ENCODE data around the gene APBA1.

Gene APBA1

DNA sequence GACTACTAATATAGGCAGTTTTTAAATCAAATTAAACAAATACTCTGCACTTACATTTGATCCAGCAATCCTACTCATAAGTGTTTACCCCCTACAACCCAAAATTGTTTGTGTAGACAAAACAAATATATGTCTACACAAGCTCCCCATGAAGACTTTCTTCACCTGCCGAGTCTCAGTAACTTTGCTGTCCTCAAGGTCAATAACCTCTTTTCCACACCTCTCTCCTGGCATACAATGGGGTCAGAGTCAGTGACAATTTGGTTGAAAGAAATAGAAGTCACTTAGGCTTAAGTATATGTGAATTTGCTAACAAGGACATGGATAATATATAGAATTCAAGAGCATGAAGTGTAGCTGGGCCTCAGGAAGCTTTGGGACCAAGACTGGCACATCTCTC, 29.1 kb downstream of the APBA1 start:
- DNase-seq (ENCODE audit: insufficient read length, low spot score), result no peak
- TF ChIP-seq SPI1 (IDR thresholded peaks at IDR 0.05; ENCODE audit: low read depth, low read length), result no peak
- no peak for TF ChIP-seq POU2F2 (IDR thresholded peaks at IDR 0.05; ENCODE audit: low read depth, low read length)
- TF ChIP-seq TAF1 (IDR thresholded peaks at IDR 0.05; ENCODE audit: low read depth, low read length), result no peak
- TF ChIP-seq POLR2A (IDR thresholded peaks at IDR 0.05; ENCODE audit: low read depth, low read length), result no peak
- TF ChIP-seq PAX5 (IDR thresholded peaks at IDR 0.05; ENCODE audit: insufficient read depth, low read length, severe bottlenecking), result no peak
- TF ChIP-seq POLR2AphosphoS5 (IDR thresholded peaks at IDR 0.05; ENCODE audit: low read depth, low read length), result no peak
- no peak for FAIRE-seq

- TF ChIP-seq POU2F2 (IDR thresholded peaks at IDR 0.05; ENCODE audit: low read depth, low read length) (no peak), POLR2A (IDR thresholded peaks at IDR 0.05; ENCODE audit: low read depth, low read length) (no peak), PAX5 (IDR thresholded peaks at IDR 0.05; ENCODE audit: insufficient read depth, low read length, severe bottlenecking) (no peak), SPI1 (IDR thresholded peaks at IDR 0.05; ENCODE audit: low read depth, low read length) (no peak), POLR2AphosphoS5 (IDR thresholded peaks at IDR 0.05; ENCODE audit: low read depth, low read length) (no peak), TAF1 (IDR thresholded peaks at IDR 0.05; ENCODE audit: low read depth, low read length) (no peak)
- DNase-seq (ENCODE audit: insufficient read length, low spot score), result no peak
- FAIRE-seq, result no peak
These were observed 34.4 kb downstream of the APBA1 start for GRCh38 chr9:69637817-69638200.

GRCh38 chr9:69637193-69637816, 34.9 kb downstream of the APBA1 start:
- TF ChIP-seq SPI1 (IDR thresholded peaks at IDR 0.05; ENCODE audit: low read depth, low read length) (no peak), POU2F2 (IDR thresholded peaks at IDR 0.05; ENCODE audit: low read depth, low read length) (no peak), PAX5 (IDR thresholded peaks at IDR 0.05; ENCODE audit: insufficient read depth, low read length, severe bottlenecking) (no peak), POLR2AphosphoS5 (IDR thresholded peaks at IDR 0.05; ENCODE audit: low read depth, low read length) (no peak), POLR2A (IDR thresholded peaks at IDR 0.05; ENCODE audit: low read depth, low read length) (no peak), TAF1 (IDR thresholded peaks at IDR 0.05; ENCODE audit: low read depth, low read length) (no peak)
- DNase-seq (ENCODE audit: insufficient read length, low spot score) (no peak), FAIRE-seq (no peak)

- FAIRE-seq (no peak), DNase-seq (ENCODE audit: insufficient read length, low spot score) (no peak)
- no peak for TF ChIP-seq PAX5 (IDR thresholded peaks at IDR 0.05; ENCODE audit: insufficient read depth, low read length, severe bottlenecking)
- no peak for TF ChIP-seq POLR2A (IDR thresholded peaks at IDR 0.05; ENCODE audit: low read depth, low read length)
- no peak for TF ChIP-seq SPI1 (IDR thresholded peaks at IDR 0.05; ENCODE audit: low read depth, low read length)
- TF ChIP-seq POU2F2 (IDR thresholded peaks at IDR 0.05; ENCODE audit: low read depth, low read length), result no peak
- TF ChIP-seq POLR2AphosphoS5 (IDR thresholded peaks at IDR 0.05; ENCODE audit: low read depth, low read length), result no peak
These were observed 38.5 kb downstream of the APBA1 start for GRCh38 chr9:69633716-69634115.

DNA sequence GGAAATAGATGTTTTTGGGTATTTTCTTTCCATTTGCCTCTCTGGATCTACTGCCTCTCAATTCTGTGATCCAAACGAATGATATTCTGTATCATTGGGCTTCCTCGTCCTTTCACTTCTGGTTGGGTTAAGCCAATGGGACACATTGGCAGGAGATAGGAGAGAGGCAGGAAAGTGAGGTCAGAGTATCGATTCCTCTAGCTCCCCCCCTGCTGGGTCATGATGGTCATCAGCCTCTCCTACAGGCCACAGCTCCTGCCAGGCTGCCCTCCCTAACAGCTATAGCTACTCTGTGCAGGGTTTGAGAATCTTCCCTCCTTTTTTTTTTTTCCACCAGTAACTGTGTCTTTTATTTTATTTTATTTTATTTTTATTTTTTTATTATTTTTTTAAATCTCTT, 39.4 kb downstream of the APBA1 start:
- DNase-seq (ENCODE audit: insufficient read length, low spot score) (no peak), FAIRE-seq (no peak)
- TF ChIP-seq SPI1 (IDR thresholded peaks at IDR 0.05; ENCODE audit: low read depth, low read length) (no peak), POU2F2 (IDR thresholded peaks at IDR 0.05; ENCODE audit: low read depth, low read length) (no peak), POLR2AphosphoS5 (IDR thresholded peaks at IDR 0.05; ENCODE audit: low read depth, low read length) (no peak), TAF1 (IDR thresholded peaks at IDR 0.05; ENCODE audit: low read depth, low read length) (no peak), PAX5 (IDR thresholded peaks at IDR 0.05; ENCODE audit: insufficient read depth, low read length, severe bottlenecking) (no peak), POLR2A (IDR thresholded peaks at IDR 0.05; ENCODE audit: low read depth, low read length) (no peak)

GRCh38 chr9:69627281-69627680, 44.9 kb downstream of the APBA1 start:
- DNase-seq (ENCODE audit: insufficient read length, low spot score) (no peak), FAIRE-seq (no peak)
- no peak for TF ChIP-seq TAF1 (IDR thresholded peaks at IDR 0.05; ENCODE audit: low read depth, low read length)
- no peak for TF ChIP-seq POU2F2 (IDR thresholded peaks at IDR 0.05; ENCODE audit: low read depth, low read length)
- no peak for TF ChIP-seq SPI1 (IDR thresholded peaks at IDR 0.05; ENCODE audit: low read depth, low read length)
- no peak for TF ChIP-seq POLR2AphosphoS5 (IDR thresholded peaks at IDR 0.05; ENCODE audit: low read depth, low read length)
- TF ChIP-seq PAX5 (IDR thresholded peaks at IDR 0.05; ENCODE audit: insufficient read depth, low read length, severe bottlenecking), result no peak
- TF ChIP-seq POLR2A (IDR thresholded peaks at IDR 0.05; ENCODE audit: low read depth, low read length), result no peak

DNA sequence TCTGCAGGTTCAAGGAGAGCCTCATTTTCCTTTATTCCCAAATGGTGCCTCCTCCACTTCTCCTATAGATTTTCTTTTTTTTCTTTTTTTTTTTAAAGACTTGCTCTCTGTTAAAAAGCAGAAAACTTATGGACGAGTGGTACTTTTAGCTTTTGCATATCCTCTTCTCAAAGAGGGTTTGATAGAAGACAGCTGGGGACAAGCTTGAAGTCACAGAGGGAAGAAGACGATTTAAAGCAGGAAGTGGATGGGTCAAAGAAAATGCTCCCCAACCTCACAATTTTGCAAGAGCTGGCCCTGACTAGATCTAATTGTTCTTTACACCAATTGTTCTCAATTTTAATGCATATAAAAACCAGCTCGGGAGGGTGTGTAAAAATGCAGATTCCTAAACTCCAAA, 48.9 kb downstream of the APBA1 start:
- DNase-seq (ENCODE audit: insufficient read length, low spot score), result no peak
- FAIRE-seq, result no peak
- TF ChIP-seq POLR2A (IDR thresholded peaks at IDR 0.05; ENCODE audit: low read depth, low read length), result no peak
- TF ChIP-seq POU2F2 (IDR thresholded peaks at IDR 0.05; ENCODE audit: low read depth, low read length), result no peak
- no peak for TF ChIP-seq POLR2AphosphoS5 (IDR thresholded peaks at IDR 0.05; ENCODE audit: low read depth, low read length)

GRCh38 chr9:69622676-69623075, 49.5 kb downstream of the APBA1 start:
- no peak for DNase-seq (ENCODE audit: insufficient read length, low spot score)
- FAIRE-seq, result no peak
- TF ChIP-seq TAF1 (IDR thresholded peaks at IDR 0.05; ENCODE audit: low read depth, low read length) (no peak), SPI1 (IDR thresholded peaks at IDR 0.05; ENCODE audit: low read depth, low read length) (no peak), PAX5 (IDR thresholded peaks at IDR 0.05; ENCODE audit: insufficient read depth, low read length, severe bottlenecking) (no peak), POLR2A (IDR thresholded peaks at IDR 0.05; ENCODE audit: low read depth, low read length) (no peak), POU2F2 (IDR thresholded peaks at IDR 0.05; ENCODE audit: low read depth, low read length) (no peak), POLR2AphosphoS5 (IDR thresholded peaks at IDR 0.05; ENCODE audit: low read depth, low read length) (no peak)

DNA sequence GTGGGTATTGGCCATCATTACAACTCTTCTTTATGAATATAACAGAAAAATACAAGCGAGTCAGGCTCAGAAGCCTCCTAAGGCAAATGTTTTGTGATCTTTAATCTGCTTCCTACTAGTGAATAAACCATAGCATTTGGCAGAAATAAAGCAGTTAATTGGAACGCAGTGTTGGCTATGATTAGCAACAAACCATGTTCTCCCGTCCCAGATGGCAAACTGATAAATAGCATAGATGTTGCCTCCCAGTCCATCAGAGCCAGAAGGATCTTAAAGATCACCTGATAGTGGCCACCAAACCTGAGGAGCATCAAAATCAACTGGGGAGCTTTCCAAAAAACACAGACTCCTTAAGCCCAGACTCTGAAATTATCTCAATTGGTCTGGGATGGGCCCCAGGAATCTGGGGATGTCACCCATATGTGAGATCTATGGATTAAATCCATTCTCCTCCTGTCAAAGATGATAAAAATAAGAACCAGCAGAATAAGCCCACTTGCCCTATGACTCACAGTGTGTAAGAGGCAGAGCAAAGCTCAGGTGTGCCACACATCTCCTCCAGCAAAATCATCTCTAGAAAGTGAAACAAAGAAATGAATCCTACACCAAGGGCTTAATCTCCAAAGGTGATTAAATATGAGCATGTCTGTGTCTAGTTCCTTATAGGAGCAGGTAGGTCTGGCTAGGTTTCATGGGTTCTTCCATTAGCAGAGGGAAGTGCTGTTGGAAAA, 50.3 kb downstream of the APBA1 start:
- no peak for DNase-seq (ENCODE audit: insufficient read length, low spot score)
- no peak for FAIRE-seq

More for the DNA sequence above, 50.3 kb downstream of the APBA1 start:
- TF ChIP-seq SPI1 (IDR thresholded peaks at IDR 0.05; ENCODE audit: low read depth, low read length) (no peak), POLR2AphosphoS5 (IDR thresholded peaks at IDR 0.05; ENCODE audit: low read depth, low read length) (no peak), POU2F2 (IDR thresholded peaks at IDR 0.05; ENCODE audit: low read depth, low read length) (no peak), PAX5 (IDR thresholded peaks at IDR 0.05; ENCODE audit: insufficient read depth, low read length, severe bottlenecking) (no peak), POLR2A (IDR thresholded peaks at IDR 0.05; ENCODE audit: low read depth, low read length) (no peak), TAF1 (IDR thresholded peaks at IDR 0.05; ENCODE audit: low read depth, low read length) (no peak)
